Measurements from ENCODE around the gene STAMBPL1.
A peak's percentile ranks its signal among the peaks of the same experiment; 100 is the strongest.
"Not testable (repeated sequence)": the region's sequence is repeated elsewhere in the genome, so short reads cannot be mapped to it uniquely, and the experiment has no call there.

Gene STAMBPL1

GRCh38 chr10:88879534-88880281 is at the start of gene STAMBPL1:
STAMBPL1 (plus strand) TSS chr10:88880245; CDS start chr10:88901709, 21,464 bp downstream.
- peak; percentile 53 to 69 for DNase-seq

- no peak for DNase-seq
Measured at GRCh38 chr10:88830643-88831268, 49.3 kb upstream of the STAMBPL1 start.

GRCh38 chr10:88831709-88832108 is 48.3 kb upstream of the STAMBPL1 start:
- no peak for DNase-seq

- no peak for DNase-seq
Measured at GRCh38 chr10:88832376-88832775, 47.7 kb upstream of the STAMBPL1 start.

- DNase-seq: no peak
Measured at GRCh38 chr10:88833156-88833555, 46.9 kb upstream of the STAMBPL1 start.

GRCh38 chr10:88833723-88834122 is 46.3 kb upstream of the STAMBPL1 start:
- DNase-seq: no peak

- DNase-seq: peak; percentile 80 to 83
Measured at GRCh38 chr10:88835096-88835909, 44.7 kb upstream of the STAMBPL1 start.

GRCh38 chr10:88835910-88836221 is 44.2 kb upstream of the STAMBPL1 start:
- no peak for DNase-seq

- not testable (repeated sequence) for DNase-seq
Measured at GRCh38 chr10:88837632-88838031, 42.4 kb upstream of the STAMBPL1 start.

- DNase-seq: no peak
Measured at GRCh38 chr10:88838766-88839350, 41.2 kb upstream of the STAMBPL1 start.

- no peak for DNase-seq
Measured at GRCh38 chr10:88840104-88840503, 39.9 kb upstream of the STAMBPL1 start.

GRCh38 chr10:88840881-88841280 is 39.2 kb upstream of the STAMBPL1 start:
- no peak for DNase-seq

- no peak for DNase-seq
Measured at GRCh38 chr10:88841316-88842111, 38.5 kb upstream of the STAMBPL1 start.

GRCh38 chr10:88843171-88843570 is 36.9 kb upstream of the STAMBPL1 start:
- no peak for DNase-seq

GRCh38 chr10:88848499-88848898 is 31.5 kb upstream of the STAMBPL1 start:
- no peak for DNase-seq

- no peak for DNase-seq
Measured at GRCh38 chr10:88849234-88849633, 30.8 kb upstream of the STAMBPL1 start.

GRCh38 chr10:88850712-88851111 is 29.3 kb upstream of the STAMBPL1 start:
- DNase-seq: no peak

- no peak for DNase-seq
Measured at GRCh38 chr10:88851706-88852105, 28.3 kb upstream of the STAMBPL1 start, which contains the start of gene ANKRD22. ANKRD22 (minus strand) TSS chr10:88851844; CDS start chr10:88851607, 237 bp downstream.

- DNase-seq: no peak
Measured at GRCh38 chr10:88852327-88852726, 27.7 kb upstream of the STAMBPL1 start.

GRCh38 chr10:88853155-88853881 is 26.7 kb upstream of the STAMBPL1 start:
- no peak for DNase-seq

GRCh38 chr10:88854684-88855083 is 25.4 kb upstream of the STAMBPL1 start:
- DNase-seq: no peak

- DNase-seq: no peak
Measured at GRCh38 chr10:88857831-88858230, 22.2 kb upstream of the STAMBPL1 start.

Data from stimulated activated CD4-positive, alpha-beta T cell treated with anti-CD3 and anti-CD28 coated beads, Interleukin-2, amount 100 ng/mL, for 48 hours (primary cell).